ENCODE results near the gene AFF3.

Gene AFF3

GRCh38 chr2:99944019-99944418 is 198.4 kb downstream of the AFF3 start:
- Histone ChIP-seq H3K4me3 (ENCODE audit: low read depth, low read length) (no peak overlapping the region), H3K36me3 (no peaks in the 10 kb centered on the region), H3K27me3 (no peaks in the 10 kb centered on the region), H3K4me1 (no peaks in the 10 kb centered on the region), H3K9me3 (no peaks in the 10 kb centered on the region)
- DNase-seq: no peak
- no peak for TF ChIP-seq CTCF (IDR thresholded peaks at IDR 0.05; ENCODE audit: low read depth, low read length)

DNA sequence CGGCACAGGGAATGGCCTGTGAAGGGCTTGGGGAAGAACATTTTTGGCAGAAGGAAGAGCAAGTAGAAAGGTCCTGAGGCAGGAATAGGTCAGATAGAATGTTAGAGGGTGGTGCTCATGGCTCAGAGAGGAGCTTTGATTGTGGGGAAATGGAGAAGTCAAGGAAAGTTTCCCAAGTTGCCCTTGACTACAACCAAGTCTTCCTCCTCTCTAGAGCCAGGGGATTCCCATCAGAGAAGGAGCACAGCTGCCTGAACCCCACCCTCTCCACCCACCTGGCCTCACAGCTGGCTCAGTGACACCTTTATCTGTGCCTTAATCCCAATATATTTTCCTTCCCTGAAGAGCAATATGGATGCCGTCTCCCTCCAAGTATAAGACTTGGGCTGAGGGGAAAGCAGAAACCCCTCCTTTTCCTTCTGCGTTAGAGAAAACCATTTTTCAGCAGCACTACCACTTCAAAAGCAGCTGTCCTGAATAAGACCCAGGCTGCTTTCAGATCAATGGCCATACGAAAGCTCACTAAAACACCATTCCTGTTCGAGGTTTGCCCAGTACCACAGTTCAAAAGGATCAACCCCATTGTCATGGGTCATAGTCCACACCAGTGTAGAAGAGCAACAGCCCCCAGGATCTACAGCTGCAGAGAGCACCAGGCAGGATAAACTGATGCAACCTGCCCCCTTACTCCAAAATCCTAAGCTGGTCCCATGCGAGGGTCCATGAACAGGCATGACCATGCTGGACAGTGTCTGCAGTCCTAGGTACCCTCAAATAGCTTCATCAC is 199.6 kb downstream of the AFF3 start:
- no peak for DNase-seq
- H3K9me3 ChIP-seq: no peaks in the 10 kb centered on the region
- H3K4me1 ChIP-seq: no peaks in the 10 kb centered on the region
- H3K4me3 ChIP-seq (ENCODE audit: low read depth, low read length): no peak overlapping the region
- no peaks in the 10 kb centered on the region for H3K27me3 ChIP-seq
- TF ChIP-seq CTCF (IDR thresholded peaks at IDR 0.05; ENCODE audit: low read depth, low read length): no peak
- no peaks in the 10 kb centered on the region for H3K36me3 ChIP-seq

- no peaks in the 10 kb centered on the region for H3K4me1 ChIP-seq
- H3K27me3 ChIP-seq: no peaks in the 10 kb centered on the region
- H3K4me3 ChIP-seq (ENCODE audit: low read depth, low read length): no peak overlapping the region
- no peaks in the 10 kb centered on the region for H3K36me3 ChIP-seq
- no peak for TF ChIP-seq CTCF (IDR thresholded peaks at IDR 0.05; ENCODE audit: low read depth, low read length)
- H3K9me3 ChIP-seq: no peaks in the 10 kb centered on the region
- DNase-seq: no peak
Measured at GRCh38 chr2:99940963-99941362, 201.4 kb downstream of the AFF3 start.

- no peak for DNase-seq
- no peak overlapping the region for H3K4me3 ChIP-seq (ENCODE audit: low read depth, low read length)
- H3K27me3 ChIP-seq: no peaks in the 10 kb centered on the region
- no peak for TF ChIP-seq CTCF (IDR thresholded peaks at IDR 0.05; ENCODE audit: low read depth, low read length)
- no peaks in the 10 kb centered on the region for H3K36me3 ChIP-seq
- no peaks in the 10 kb centered on the region for H3K4me1 ChIP-seq
- H3K9me3 ChIP-seq: no peaks in the 10 kb centered on the region
Measured at GRCh38 chr2:99939135-99939534, 203.3 kb downstream of the AFF3 start.

DNA sequence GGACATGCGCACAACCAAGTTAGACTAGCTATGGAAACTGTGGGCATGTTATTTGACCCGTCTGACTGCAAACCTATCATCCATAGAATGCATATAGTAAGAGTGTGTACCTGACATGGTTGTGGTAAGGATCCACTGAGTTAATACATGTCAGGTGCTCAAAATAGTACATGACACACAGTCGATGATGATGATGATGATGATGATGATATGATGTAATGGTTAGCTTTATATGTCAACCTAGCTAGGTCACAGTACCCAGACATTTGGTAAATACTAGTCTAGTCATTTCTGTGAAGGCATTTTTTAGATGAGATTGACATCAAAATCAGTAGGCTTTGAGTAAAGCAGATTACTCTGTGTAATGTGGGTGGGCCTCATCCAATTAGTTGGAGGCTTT is 204.1 kb downstream of the AFF3 start:
- H3K9me3 ChIP-seq: no peaks in the 10 kb centered on the region
- TF ChIP-seq CTCF (IDR thresholded peaks at IDR 0.05; ENCODE audit: low read depth, low read length): no peak
- no peak overlapping the region for H3K4me3 ChIP-seq (ENCODE audit: low read depth, low read length)
- no peaks in the 10 kb centered on the region for H3K36me3 ChIP-seq
- DNase-seq: no peak
- no peaks in the 10 kb centered on the region for H3K27me3 ChIP-seq
- no peaks in the 10 kb centered on the region for H3K4me1 ChIP-seq

- no peaks in the 10 kb centered on the region for H3K9me3 ChIP-seq
- no peaks in the 10 kb centered on the region for H3K4me1 ChIP-seq
- TF ChIP-seq CTCF (IDR thresholded peaks at IDR 0.05; ENCODE audit: low read depth, low read length): no peak
- no peak for DNase-seq
- H3K4me3 ChIP-seq (ENCODE audit: low read depth, low read length): no peak overlapping the region
- H3K36me3 ChIP-seq: no peaks in the 10 kb centered on the region
- H3K27me3 ChIP-seq: no peaks in the 10 kb centered on the region
Measured at GRCh38 chr2:99936065-99936464, 206.3 kb downstream of the AFF3 start.
